T-helper 2 cell treated with Interferon-gamma antibody and Interleukin-4, amounts not matched to agents 5 μg/mL and 100 μg/mL, for 36 hours (primary cell): ENCODE results near the gene BARD1.
A peak's percentile ranks its signal among the peaks of the same experiment; 100 is the strongest.

Experiments
- DNase-seq: peaks from one replicate; pipeline ENCODE4 v3.0.0; 2021; ENCODE audit warnings: low spot score
- H3K27ac Mint-ChIP-seq: one replicate; pipeline ENCODE4 v1.8.0; 2021; ENCODE audit warnings: mild to moderate bottlenecking, mixed read lengths
- H3K27me3 Mint-ChIP-seq: one replicate; pipeline ENCODE4 v1.8.0; 2021; ENCODE audit warnings: low read depth, mixed read lengths
- H3K36me3 Mint-ChIP-seq: one replicate; pipeline ENCODE4 v1.8.0; 2021; ENCODE audit warnings: low read depth, mixed read lengths
- H3K4me1 Mint-ChIP-seq: one replicate; pipeline ENCODE4 v1.8.0; 2021; ENCODE audit warnings: low read depth, mixed read lengths
- H3K4me3 Mint-ChIP-seq: one replicate; pipeline ENCODE4 v1.8.0; 2022; ENCODE audit warnings: mild to moderate bottlenecking, moderate library complexity, mixed read lengths
- H3K9me3 Mint-ChIP-seq: one replicate; pipeline ENCODE4 v1.8.0; 2021; ENCODE audit warnings: mixed read lengths

The BARD1 gene

GRCh38 chr2:214808981-214809750 is at the start of gene BARD1:
TSS of gene BARD1 (minus strand) at chr2:214809683. CDS start at chr2:214809569, 114 bp downstream.
- H3K4me3 Mint-ChIP-seq, result peak within 1 kb of the TSS; percentile 94
- H3K9me3 Mint-ChIP-seq, result no peaks in the 10 kb centered on the region
- peak within 1 kb of the TSS; percentile 93 for H3K27ac Mint-ChIP-seq
- H3K4me1 Mint-ChIP-seq, result peaks cover 26% of the 10 kb centered on the region
- peaks cover 23% of the 10 kb centered on the region for H3K27me3 Mint-ChIP-seq
- DNase-seq, result peak; percentile 60
- H3K36me3 Mint-ChIP-seq, result peaks cover 15% of the 10 kb centered on the region

- peaks cover 2% of the 10 kb centered on the region for H3K27me3 Mint-ChIP-seq
- H3K9me3 Mint-ChIP-seq, result no peaks in the 10 kb centered on the region
- H3K36me3 Mint-ChIP-seq, result no peaks in the 10 kb centered on the region
- no peak overlapping the region for H3K27ac Mint-ChIP-seq
- H3K4me3 Mint-ChIP-seq, result no peak overlapping the region
- no peaks in the 10 kb centered on the region for H3K4me1 Mint-ChIP-seq
- no peak for DNase-seq
These were observed 46.7 kb upstream of the BARD1 start for GRCh38 chr2:214856137-214856536.

GRCh38 chr2:214853906-214854305 is 44.4 kb upstream of the BARD1 start:
- no peak overlapping the region for H3K27ac Mint-ChIP-seq
- H3K4me3 Mint-ChIP-seq, result no peak overlapping the region
- H3K4me1 Mint-ChIP-seq, result no peaks in the 10 kb centered on the region
- H3K9me3 Mint-ChIP-seq, result no peaks in the 10 kb centered on the region
- no peaks in the 10 kb centered on the region for H3K36me3 Mint-ChIP-seq
- no peak for DNase-seq
- peaks cover 2% of the 10 kb centered on the region for H3K27me3 Mint-ChIP-seq

- DNase-seq, result no peak
- no peaks in the 10 kb centered on the region for H3K36me3 Mint-ChIP-seq
- H3K27me3 Mint-ChIP-seq, result no peaks in the 10 kb centered on the region
- H3K4me1 Mint-ChIP-seq, result no peaks in the 10 kb centered on the region
- H3K9me3 Mint-ChIP-seq, result peaks cover 5% of the 10 kb centered on the region
- H3K27ac Mint-ChIP-seq, result no peak overlapping the region
- H3K4me3 Mint-ChIP-seq, result no peak overlapping the region
These were observed 34.3 kb upstream of the BARD1 start for GRCh38 chr2:214843823-214844222.

- H3K36me3 Mint-ChIP-seq, result no peaks in the 10 kb centered on the region
- H3K4me1 Mint-ChIP-seq, result no peaks in the 10 kb centered on the region
- no peak overlapping the region for H3K4me3 Mint-ChIP-seq
- DNase-seq, result no peak
- H3K27me3 Mint-ChIP-seq, result no peaks in the 10 kb centered on the region
- H3K27ac Mint-ChIP-seq, result no peak overlapping the region
- H3K9me3 Mint-ChIP-seq, result peaks cover 5% of the 10 kb centered on the region
These were observed 30.0 kb upstream of the BARD1 start for GRCh38 chr2:214839464-214839863.

GRCh38 chr2:214837466-214837865 is 28.0 kb upstream of the BARD1 start:
- H3K9me3 Mint-ChIP-seq, result peaks cover 5% of the 10 kb centered on the region
- H3K4me1 Mint-ChIP-seq, result no peaks in the 10 kb centered on the region
- no peak overlapping the region for H3K27ac Mint-ChIP-seq
- no peak overlapping the region for H3K4me3 Mint-ChIP-seq
- no peaks in the 10 kb centered on the region for H3K27me3 Mint-ChIP-seq
- no peaks in the 10 kb centered on the region for H3K36me3 Mint-ChIP-seq
- DNase-seq, result no peak

- Mint-ChIP-seq H3K9me3 (peaks cover 5% of the 10 kb centered on the region), H3K4me3 (no peak overlapping the region)
These were observed 27.1 kb upstream of the BARD1 start for GRCh38 chr2:214836568-214836967.

GRCh38 chr2:214830794-214831346 is 21.4 kb upstream of the BARD1 start:
- Mint-ChIP-seq H3K27me3 (peaks cover 8% of the 10 kb centered on the region), H3K9me3 (no peaks in the 10 kb centered on the region), H3K4me1 (no peaks in the 10 kb centered on the region), H3K27ac (no peak overlapping the region), H3K4me3 (no peak overlapping the region), H3K36me3 (no peaks in the 10 kb centered on the region)
- DNase-seq, result no peak

More at GRCh38 chr2:214836568-214836967, 27.1 kb upstream of the BARD1 start:
- no peak for DNase-seq
- Mint-ChIP-seq H3K4me1 (no peaks in the 10 kb centered on the region), H3K36me3 (no peaks in the 10 kb centered on the region), H3K27me3 (no peaks in the 10 kb centered on the region), H3K27ac (no peak overlapping the region)

GRCh38 chr2:214816008-214816533 is 6.6 kb upstream of the BARD1 start:
- H3K9me3 Mint-ChIP-seq, result no peaks in the 10 kb centered on the region
- no peaks in the 10 kb centered on the region for H3K36me3 Mint-ChIP-seq
- H3K27ac Mint-ChIP-seq, result no peak overlapping the region

GRCh38 chr2:214810671-214811070 is 1.2 kb upstream of the BARD1 start:
- Mint-ChIP-seq H3K9me3 (no peaks in the 10 kb centered on the region), H3K36me3 (peaks cover 8% of the 10 kb centered on the region), H3K27ac (peak overlapping the region; percentile 77), H3K4me3 (peak overlapping the region; percentile 83), H3K27me3 (peaks cover 34% of the 10 kb centered on the region), H3K4me1 (peaks cover 13% of the 10 kb centered on the region)
- DNase-seq, result no peak

More at GRCh38 chr2:214816008-214816533, 6.6 kb upstream of the BARD1 start:
- no peaks in the 10 kb centered on the region for H3K4me1 Mint-ChIP-seq
- no peak overlapping the region for H3K4me3 Mint-ChIP-seq
- H3K27me3 Mint-ChIP-seq, result peaks cover 38% of the 10 kb centered on the region
- DNase-seq, result no peak

- peaks cover 20% of the 10 kb centered on the region for H3K4me1 Mint-ChIP-seq
- peak overlapping the region; percentile 94 for H3K4me3 Mint-ChIP-seq
- H3K9me3 Mint-ChIP-seq, result no peaks in the 10 kb centered on the region
- peaks cover 10% of the 10 kb centered on the region for H3K36me3 Mint-ChIP-seq
- H3K27ac Mint-ChIP-seq, result peak overlapping the region; percentile 70
- peak; percentile 100 for DNase-seq
- peaks cover 29% of the 10 kb centered on the region for H3K27me3 Mint-ChIP-seq
These were observed 475 bp upstream of the BARD1 start for GRCh38 chr2:214809751-214810564.

GRCh38 chr2:214807653-214808052 is 1.8 kb downstream of the BARD1 start:
- no peak for DNase-seq
- no peaks in the 10 kb centered on the region for H3K9me3 Mint-ChIP-seq
- peaks cover 22% of the 10 kb centered on the region for H3K36me3 Mint-ChIP-seq
- peaks cover 37% of the 10 kb centered on the region for H3K4me1 Mint-ChIP-seq
- H3K4me3 Mint-ChIP-seq, result peak overlapping the region; percentile 94
- peak overlapping the region; percentile 93 for H3K27ac Mint-ChIP-seq
- H3K27me3 Mint-ChIP-seq, result peaks cover 12% of the 10 kb centered on the region

GRCh38 chr2:214801768-214802397 is 7.6 kb downstream of the BARD1 start:
- no peak overlapping the region for H3K4me3 Mint-ChIP-seq
- no peaks in the 10 kb centered on the region for H3K27me3 Mint-ChIP-seq
- no peaks in the 10 kb centered on the region for H3K9me3 Mint-ChIP-seq
- peaks cover 73% of the 10 kb centered on the region for H3K4me1 Mint-ChIP-seq
- no peak for DNase-seq
- no peak overlapping the region for H3K27ac Mint-ChIP-seq
- H3K36me3 Mint-ChIP-seq, result peaks cover 41% of the 10 kb centered on the region
